ENCODE results near the gene PDE8A.

The PDE8A gene

DNA sequence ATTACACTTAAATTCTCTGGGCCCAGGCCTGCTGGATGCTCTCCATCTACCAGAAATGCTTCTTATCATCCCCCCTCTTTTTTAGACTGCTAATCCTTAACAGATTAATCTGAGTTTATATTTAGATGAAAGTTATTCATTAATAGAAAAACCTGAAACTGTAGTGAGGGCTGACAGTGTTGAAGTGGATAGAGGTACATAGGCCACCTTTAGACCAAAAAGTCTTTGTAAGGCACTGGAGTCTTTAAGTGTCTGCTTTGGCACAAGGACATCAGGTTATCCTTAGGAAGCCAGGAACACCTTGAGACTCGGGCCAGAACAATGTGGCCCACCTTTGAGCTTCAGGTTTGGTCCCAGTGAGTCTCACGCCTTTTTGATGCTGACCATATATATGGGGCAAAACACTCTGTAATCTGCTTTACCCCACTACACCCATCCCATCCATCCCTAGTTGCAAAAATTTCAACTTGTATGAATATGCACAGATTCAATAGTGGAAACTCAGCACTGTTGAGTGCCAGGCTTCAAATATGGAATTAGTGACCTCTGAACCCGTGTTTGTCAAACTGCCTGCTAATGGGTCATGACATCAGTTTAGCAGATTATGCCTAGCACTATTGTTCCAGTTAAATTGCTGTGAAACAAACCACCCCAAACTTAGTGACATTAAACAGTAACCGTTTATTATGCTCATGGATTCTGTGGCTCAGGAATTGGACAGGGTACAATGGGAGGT, 44.0 kb downstream of the PDE8A start:
- TF ChIP-seq, protein P1, sequence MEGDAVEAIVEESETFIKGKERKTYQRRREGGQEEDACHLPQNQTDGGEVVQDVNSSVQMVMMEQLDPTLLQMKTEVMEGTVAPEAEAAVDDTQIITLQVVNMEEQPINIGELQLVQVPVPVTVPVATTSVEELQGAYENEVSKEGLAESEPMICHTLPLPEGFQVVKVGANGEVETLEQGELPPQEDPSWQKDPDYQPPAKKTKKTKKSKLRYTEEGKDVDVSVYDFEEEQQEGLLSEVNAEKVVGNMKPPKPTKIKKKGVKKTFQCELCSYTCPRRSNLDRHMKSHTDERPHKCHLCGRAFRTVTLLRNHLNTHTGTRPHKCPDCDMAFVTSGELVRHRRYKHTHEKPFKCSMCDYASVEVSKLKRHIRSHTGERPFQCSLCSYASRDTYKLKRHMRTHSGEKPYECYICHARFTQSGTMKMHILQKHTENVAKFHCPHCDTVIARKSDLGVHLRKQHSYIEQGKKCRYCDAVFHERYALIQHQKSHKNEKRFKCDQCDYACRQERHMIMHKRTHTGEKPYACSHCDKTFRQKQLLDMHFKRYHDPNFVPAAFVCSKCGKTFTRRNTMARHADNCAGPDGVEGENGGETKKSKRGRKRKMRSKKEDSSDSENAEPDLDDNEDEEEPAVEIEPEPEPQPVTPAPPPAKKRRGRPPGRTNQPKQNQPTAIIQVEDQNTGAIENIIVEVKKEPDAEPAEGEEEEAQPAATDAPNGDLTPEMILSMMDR (conservative IDR thresholded peaks at IDR 0.05; ENCODE audit: low read depth) = no peak
- DNase-seq (ENCODE audit: low spot score) = no peak
- POLR2A ChIA-PET (ENCODE audit: low non-redundant PET) = no interaction called here
- H3K27ac ChIP-seq = no peak overlapping the region
- CTCF ChIA-PET = interaction anchor here (0.5 to 0.6 kb wide), 2 partner anchors 17 to 39 kb away, joined by 3 read pairs; no protein-coding TSS in a partner anchor

GRCh38 chr15:85026304-85027032, 44.8 kb downstream of the PDE8A start:
- no peak overlapping the region for H3K27ac ChIP-seq
- CTCF ChIA-PET = no interaction called here
- POLR2A ChIA-PET (ENCODE audit: low non-redundant PET) = no interaction called here
- TF ChIP-seq, protein P1 (conservative IDR thresholded peaks at IDR 0.05; ENCODE audit: low read depth) = no peak
- DNase-seq (ENCODE audit: low spot score) = no peak

- CTCF ChIA-PET = no interaction called here
- POLR2A ChIA-PET (ENCODE audit: low non-redundant PET) = no interaction called here
- TF ChIP-seq, protein P1 (conservative IDR thresholded peaks at IDR 0.05; ENCODE audit: low read depth) = no peak
- DNase-seq (ENCODE audit: low spot score) = no peak
- no peak overlapping the region for H3K27ac ChIP-seq
Measured at GRCh38 chr15:85027033-85027380, 45.4 kb downstream of the PDE8A start.

- CTCF ChIA-PET = no interaction called here
- no peak for DNase-seq (ENCODE audit: low spot score)
- TF ChIP-seq, protein P1 (conservative IDR thresholded peaks at IDR 0.05; ENCODE audit: low read depth) = no peak
- POLR2A ChIA-PET (ENCODE audit: low non-redundant PET) = no interaction called here
- no peak overlapping the region for H3K27ac ChIP-seq
Measured at GRCh38 chr15:85027421-85027820, 45.8 kb downstream of the PDE8A start.

GRCh38 chr15:85028416-85028815, 46.8 kb downstream of the PDE8A start:
- TF ChIP-seq, protein P1 (conservative IDR thresholded peaks at IDR 0.05; ENCODE audit: low read depth) = no peak
- no peak overlapping the region for H3K27ac ChIP-seq
- CTCF ChIA-PET = interaction anchor here (0.6 kb wide), 1 partner anchor 143 kb away, joined by 4 read pairs; no protein-coding TSS in a partner anchor

GRCh38 chr15:85029221-85029620, 47.6 kb downstream of the PDE8A start:
- TF ChIP-seq, protein P1 (conservative IDR thresholded peaks at IDR 0.05; ENCODE audit: low read depth) = no peak
- no peak overlapping the region for H3K27ac ChIP-seq
- ChIA-PET POLR2A (ENCODE audit: low non-redundant PET) (no interaction called here), CTCF (interaction anchor here (1.0 kb wide), 1 partner anchor 20 kb away, joined by 3 read pairs; no protein-coding TSS in a partner anchor)
- DNase-seq (ENCODE audit: low spot score) = no peak

More at GRCh38 chr15:85028416-85028815, 46.8 kb downstream of the PDE8A start:
- POLR2A ChIA-PET (ENCODE audit: low non-redundant PET) = no interaction called here
- no peak for DNase-seq (ENCODE audit: low spot score)
